ENCODE data around the gene MEA1.

DNA sequence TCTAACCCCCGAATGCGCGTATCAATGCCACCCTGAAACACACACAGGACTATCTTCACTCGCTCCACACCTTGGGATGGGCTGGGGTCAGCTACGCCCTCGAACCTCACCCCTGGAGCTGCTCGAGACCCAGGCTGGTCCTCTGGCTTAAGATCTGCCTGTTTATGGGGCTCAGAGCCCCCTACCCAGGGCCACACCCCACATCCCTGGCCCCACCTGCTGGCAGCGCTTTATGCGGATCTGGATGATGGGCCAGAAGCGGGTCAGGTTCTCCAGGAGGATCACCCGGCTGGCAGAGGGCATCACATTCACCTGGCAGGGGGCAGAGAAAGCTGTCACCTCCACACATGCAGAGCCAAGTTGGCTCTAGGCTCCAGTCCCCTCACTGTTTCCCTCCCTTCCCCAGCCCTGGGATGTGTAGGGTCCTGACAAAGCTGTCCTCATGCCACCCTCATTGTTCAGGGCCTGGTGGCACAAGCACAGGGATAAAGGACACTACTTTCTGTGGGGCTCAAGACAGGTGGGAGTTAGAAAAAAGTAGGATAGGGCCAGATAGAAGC is 31.7 kb upstream of the MEA1 start:
- TF ChIP-seq, protein P1, sequence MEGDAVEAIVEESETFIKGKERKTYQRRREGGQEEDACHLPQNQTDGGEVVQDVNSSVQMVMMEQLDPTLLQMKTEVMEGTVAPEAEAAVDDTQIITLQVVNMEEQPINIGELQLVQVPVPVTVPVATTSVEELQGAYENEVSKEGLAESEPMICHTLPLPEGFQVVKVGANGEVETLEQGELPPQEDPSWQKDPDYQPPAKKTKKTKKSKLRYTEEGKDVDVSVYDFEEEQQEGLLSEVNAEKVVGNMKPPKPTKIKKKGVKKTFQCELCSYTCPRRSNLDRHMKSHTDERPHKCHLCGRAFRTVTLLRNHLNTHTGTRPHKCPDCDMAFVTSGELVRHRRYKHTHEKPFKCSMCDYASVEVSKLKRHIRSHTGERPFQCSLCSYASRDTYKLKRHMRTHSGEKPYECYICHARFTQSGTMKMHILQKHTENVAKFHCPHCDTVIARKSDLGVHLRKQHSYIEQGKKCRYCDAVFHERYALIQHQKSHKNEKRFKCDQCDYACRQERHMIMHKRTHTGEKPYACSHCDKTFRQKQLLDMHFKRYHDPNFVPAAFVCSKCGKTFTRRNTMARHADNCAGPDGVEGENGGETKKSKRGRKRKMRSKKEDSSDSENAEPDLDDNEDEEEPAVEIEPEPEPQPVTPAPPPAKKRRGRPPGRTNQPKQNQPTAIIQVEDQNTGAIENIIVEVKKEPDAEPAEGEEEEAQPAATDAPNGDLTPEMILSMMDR (IDR thresholded peaks at IDR 0.05), result no peak
- TF ChIP-seq POLR2A (IDR thresholded peaks at IDR 0.05), result no peak

All from thyroid gland (tissue), 4 donors.